Effector memory CD8-positive, alpha-beta T cell (primary cell): ENCODE results near the gene LRP6.

ENCODE experiments used
- ATAC-seq: fragments of 150-1000 bp; cut with Tn5 transposase; replicated peaks from 2 replicates; pipeline ENCODE4 v1.10.0; 2021; ENCODE audit warnings: mild to moderate bottlenecking, moderate library complexity
- DNase-seq, 3 experiments: peaks; one replicate each; pipeline ENCODE4 v3.0.0; 2021
- H3K27ac Mint-ChIP-seq, 2 donors: one replicate each; pipeline ENCODE4 v1.8.0; 2022; ENCODE audit warnings: mild to moderate bottlenecking in 2 of 2, mixed read lengths in 2 of 2, moderate library complexity in 2 of 2
- H3K27me3 Mint-ChIP-seq, 2 donors: one replicate each; pipeline ENCODE4 v1.8.0; 2022; ENCODE audit warnings: mixed read lengths in 2 of 2
- H3K36me3 Mint-ChIP-seq: one replicate; pipeline ENCODE4 v1.8.0; 2022; ENCODE audit warnings: mild to moderate bottlenecking, moderate library complexity, mixed read lengths; ENCODE audit not compliant: insufficient read depth
- H3K4me1 Mint-ChIP-seq, 2 donors: one replicate each; pipeline ENCODE4 v1.8.0; 2022; ENCODE audit warnings: low read depth in 2 of 2, mixed read lengths in 2 of 2
- H3K4me3 Mint-ChIP-seq, 2 donors: one replicate each; pipeline ENCODE4 v1.8.0; 2022; ENCODE audit warnings: mild to moderate bottlenecking in 2 of 2, mixed read lengths in 2 of 2, moderate library complexity in 2 of 2
- H3K9me3 Mint-ChIP-seq, 2 donors: one replicate each; pipeline ENCODE4 v1.8.0; 2022; ENCODE audit warnings: mixed read lengths in 2 of 2

LRP6 gene

DNA sequence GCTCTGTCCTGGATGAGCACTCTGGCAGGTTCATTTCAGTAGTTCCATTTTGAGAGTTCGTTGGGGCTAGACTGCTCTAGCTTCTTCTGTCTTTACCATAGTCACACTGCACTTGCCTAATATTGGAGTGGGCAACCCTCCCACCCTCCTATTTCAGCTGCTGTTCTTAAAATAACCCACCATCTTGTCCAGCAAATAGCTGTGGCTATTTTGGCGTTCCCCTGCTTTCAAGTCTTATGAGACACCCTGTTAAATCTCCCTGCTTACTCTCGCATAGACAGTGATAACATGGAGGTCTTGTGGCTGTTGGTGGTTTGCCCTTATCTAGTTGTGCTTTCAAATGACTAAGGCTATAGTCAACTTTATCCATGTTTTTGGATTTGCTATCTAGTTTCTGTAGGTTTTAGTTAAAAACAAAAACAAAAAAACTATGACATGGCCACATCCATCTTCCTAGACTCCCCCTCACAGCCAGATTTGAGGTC lies 65.5 kb downstream of the LRP6 start:
- H3K27me3 Mint-ChIP-seq: peaks cover 71 to 81% of the 10 kb centered on the region in 2 donors
- no peak overlapping the region for H3K27ac Mint-ChIP-seq
- H3K9me3 Mint-ChIP-seq: peaks cover 2 to 6% of the 10 kb centered on the region in 2 donors
- DNase-seq: no peak
- ATAC-seq: no peak
- no peak overlapping the region for H3K4me3 Mint-ChIP-seq
- H3K36me3 Mint-ChIP-seq: no peaks in the 10 kb centered on the region
- H3K4me1 Mint-ChIP-seq: no peaks in the 10 kb centered on the region

- ATAC-seq (no peak), DNase-seq (no peak)
- H3K27ac Mint-ChIP-seq: no peak overlapping the region
- no peaks in the 10 kb centered on the region for H3K4me1 Mint-ChIP-seq
- H3K9me3 Mint-ChIP-seq: peaks cover 2 to 7% of the 10 kb centered on the region in 2 donors
- no peaks in the 10 kb centered on the region for H3K36me3 Mint-ChIP-seq
- peaks cover 64 to 80% of the 10 kb centered on the region in 2 donors for H3K27me3 Mint-ChIP-seq
- H3K4me3 Mint-ChIP-seq: no peak overlapping the region
Observed at GRCh38 chr12:12200363-12200762, 66.5 kb downstream of the LRP6 start.

GRCh38 chr12:12198124-12198523 lies 68.7 kb downstream of the LRP6 start:
- DNase-seq (no peak), ATAC-seq (no peak)
- H3K36me3 Mint-ChIP-seq: no peaks in the 10 kb centered on the region
- no peak overlapping the region for H3K4me3 Mint-ChIP-seq
- peaks cover 2 to 7% of the 10 kb centered on the region in 2 donors for H3K9me3 Mint-ChIP-seq
- no peak overlapping the region for H3K27ac Mint-ChIP-seq
- H3K27me3 Mint-ChIP-seq: peaks cover 59 to 79% of the 10 kb centered on the region in 2 donors
- H3K4me1 Mint-ChIP-seq: no peaks in the 10 kb centered on the region

DNA sequence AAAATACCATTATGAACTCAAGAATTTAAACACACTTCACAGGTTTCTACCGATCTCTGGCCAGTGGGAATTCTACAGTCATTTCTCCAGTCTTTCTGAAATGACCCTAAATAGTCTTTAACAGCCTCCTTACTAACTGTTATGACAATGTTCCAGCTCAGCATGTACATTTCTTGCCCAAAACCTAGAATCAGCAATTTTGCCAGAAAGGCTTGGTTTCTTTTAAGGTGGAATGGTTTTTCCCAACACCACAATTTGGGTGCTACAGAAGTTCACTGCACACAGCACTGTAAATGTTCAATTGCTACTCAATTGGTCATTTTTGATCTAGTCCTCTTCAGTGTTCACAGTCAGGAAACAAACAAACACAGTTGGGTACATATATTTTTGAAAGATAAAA lies 69.7 kb downstream of the LRP6 start:
- ATAC-seq: no peak
- DNase-seq: no peak
- peaks cover 2 to 7% of the 10 kb centered on the region in 2 donors for H3K9me3 Mint-ChIP-seq
- peaks cover 59 to 79% of the 10 kb centered on the region in 2 donors for H3K27me3 Mint-ChIP-seq
- no peaks in the 10 kb centered on the region for H3K4me1 Mint-ChIP-seq
- H3K36me3 Mint-ChIP-seq: no peaks in the 10 kb centered on the region
- H3K27ac Mint-ChIP-seq: no peak overlapping the region
- H3K4me3 Mint-ChIP-seq: no peak overlapping the region

- Mint-ChIP-seq H3K27ac (no peak overlapping the region), H3K27me3 (peaks cover 57 to 75% of the 10 kb centered on the region in 2 donors), H3K4me1 (no peaks in the 10 kb centered on the region), H3K36me3 (no peaks in the 10 kb centered on the region), H3K4me3 (no peak overlapping the region), H3K9me3 (peaks cover 2 to 7% of the 10 kb centered on the region in 2 donors)
- no peak for ATAC-seq
- no peak for DNase-seq
Observed at GRCh38 chr12:12195516-12195915, 71.3 kb downstream of the LRP6 start.

DNA sequence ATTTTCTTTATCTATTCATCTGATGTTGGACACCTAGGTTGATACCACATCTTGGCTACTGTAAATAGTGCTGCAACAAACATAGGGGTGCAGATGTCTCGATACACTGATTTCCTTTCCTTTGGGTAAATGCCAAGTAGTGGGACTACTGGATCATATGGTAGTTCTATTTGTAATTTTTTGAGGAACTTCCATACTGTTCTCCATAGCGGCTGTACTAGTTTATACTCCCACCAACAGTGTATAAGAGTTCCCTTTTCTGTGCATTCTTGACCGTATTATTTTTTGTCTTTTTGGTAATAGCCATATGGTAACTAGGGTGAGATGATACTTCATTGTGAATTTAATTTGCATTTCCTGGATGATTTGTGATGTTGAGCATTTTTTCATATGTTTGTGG lies 71.8 kb downstream of the LRP6 start:
- DNase-seq (no peak), ATAC-seq (no peak)
- Mint-ChIP-seq H3K36me3 (no peaks in the 10 kb centered on the region), H3K27me3 (peaks cover 57 to 75% of the 10 kb centered on the region in 2 donors), H3K9me3 (peaks cover 2 to 7% of the 10 kb centered on the region in 2 donors), H3K27ac (no peak overlapping the region), H3K4me1 (no peaks in the 10 kb centered on the region), H3K4me3 (no peak overlapping the region)

- Mint-ChIP-seq H3K9me3 (peaks cover 2 to 7% of the 10 kb centered on the region in 2 donors), H3K36me3 (no peaks in the 10 kb centered on the region), H3K27ac (no peak overlapping the region), H3K4me1 (no peaks in the 10 kb centered on the region), H3K4me3 (no peak overlapping the region), H3K27me3 (peaks cover 59 to 76% of the 10 kb centered on the region in 2 donors)
- DNase-seq (no peak), ATAC-seq (no peak)
Observed at GRCh38 chr12:12194206-12194605, 72.6 kb downstream of the LRP6 start.

GRCh38 chr12:12191008-12191407 lies 75.8 kb downstream of the LRP6 start:
- Mint-ChIP-seq H3K4me3 (no peak overlapping the region), H3K36me3 (no peaks in the 10 kb centered on the region), H3K27me3 (peaks cover 58 to 79% of the 10 kb centered on the region in 2 donors), H3K4me1 (no peaks in the 10 kb centered on the region), H3K9me3 (no peaks in the 10 kb centered on the region), H3K27ac (no peak overlapping the region)
- ATAC-seq (no peak), DNase-seq (no peak)

DNA sequence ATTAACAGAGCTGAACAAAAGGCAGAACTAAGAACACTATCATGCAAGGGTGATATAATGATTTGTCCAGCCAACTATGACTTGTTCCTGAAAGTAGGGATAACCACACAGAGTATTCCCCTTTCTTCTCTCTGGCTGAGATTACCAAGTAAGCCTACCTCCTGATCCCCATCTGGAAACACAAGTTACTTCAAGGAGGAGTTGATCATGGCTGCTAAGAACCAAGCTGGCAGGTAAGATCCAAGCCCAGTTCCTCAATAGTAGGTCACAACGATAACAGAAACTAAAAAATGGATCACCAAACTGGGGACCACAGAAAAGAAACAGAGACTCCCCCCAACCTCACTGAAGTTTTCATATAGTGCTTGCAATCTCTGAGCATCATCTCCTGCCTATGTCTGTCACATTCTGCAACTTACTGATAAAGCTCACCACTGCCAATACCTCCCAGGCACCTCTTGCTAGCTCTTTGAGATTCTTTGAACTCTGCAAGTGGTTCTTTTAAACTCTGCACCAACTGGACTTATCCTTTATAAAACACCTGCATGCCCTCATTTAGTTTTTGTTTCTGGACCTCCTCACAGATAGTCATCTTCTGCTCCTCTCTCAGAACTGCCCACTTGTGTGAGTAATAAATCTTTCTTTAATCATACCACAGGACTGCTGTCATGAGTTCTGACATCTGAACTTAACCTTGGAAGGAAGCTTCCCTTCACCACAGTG lies 76.6 kb downstream of the LRP6 start:
- ATAC-seq: no peak
- Mint-ChIP-seq H3K9me3 (no peaks in the 10 kb centered on the region), H3K4me1 (no peaks in the 10 kb centered on the region), H3K4me3 (no peak overlapping the region), H3K27me3 (peaks cover 61 to 75% of the 10 kb centered on the region in 2 donors), H3K27ac (no peak overlapping the region), H3K36me3 (no peaks in the 10 kb centered on the region)
- DNase-seq: no peak

GRCh38 chr12:12185414-12185813 lies 81.4 kb downstream of the LRP6 start:
- ATAC-seq (no peak), DNase-seq (no peak)
- Mint-ChIP-seq H3K36me3 (no peaks in the 10 kb centered on the region), H3K9me3 (no peaks in the 10 kb centered on the region), H3K27me3 (peaks cover 65 to 75% of the 10 kb centered on the region in 2 donors), H3K4me1 (no peaks in the 10 kb centered on the region), H3K27ac (no peak overlapping the region), H3K4me3 (no peak overlapping the region)

- no peaks in the 10 kb centered on the region for H3K36me3 Mint-ChIP-seq
- H3K27ac Mint-ChIP-seq: no peak overlapping the region
- ATAC-seq: no peak
- no peak for DNase-seq
- H3K27me3 Mint-ChIP-seq: peaks cover 62 to 74% of the 10 kb centered on the region in 2 donors
- H3K4me3 Mint-ChIP-seq: no peak overlapping the region
- H3K4me1 Mint-ChIP-seq: no peaks in the 10 kb centered on the region
- H3K9me3 Mint-ChIP-seq: no peaks in the 10 kb centered on the region
Observed at GRCh38 chr12:12182703-12183365, 84.0 kb downstream of the LRP6 start.

- H3K4me1 Mint-ChIP-seq: no peaks in the 10 kb centered on the region
- peaks cover 71 to 76% of the 10 kb centered on the region in 2 donors for H3K27me3 Mint-ChIP-seq
Observed at GRCh38 chr12:12181511-12181910, 85.3 kb downstream of the LRP6 start.

GRCh38 chr12:12180575-12180974 lies 86.3 kb downstream of the LRP6 start:
- ATAC-seq: no peak
- Mint-ChIP-seq H3K27me3 (peaks cover 75 to 79% of the 10 kb centered on the region in 2 donors), H3K36me3 (no peaks in the 10 kb centered on the region), H3K4me3 (no peak overlapping the region), H3K27ac (no peak overlapping the region), H3K9me3 (no peaks in the 10 kb centered on the region), H3K4me1 (no peaks in the 10 kb centered on the region)
- no peak for DNase-seq

More at GRCh38 chr12:12181511-12181910, 85.3 kb downstream of the LRP6 start:
- Mint-ChIP-seq H3K4me3 (no peak overlapping the region), H3K36me3 (no peaks in the 10 kb centered on the region), H3K9me3 (no peaks in the 10 kb centered on the region), H3K27ac (no peak overlapping the region)
- DNase-seq (no peak), ATAC-seq (no peak)

DNA sequence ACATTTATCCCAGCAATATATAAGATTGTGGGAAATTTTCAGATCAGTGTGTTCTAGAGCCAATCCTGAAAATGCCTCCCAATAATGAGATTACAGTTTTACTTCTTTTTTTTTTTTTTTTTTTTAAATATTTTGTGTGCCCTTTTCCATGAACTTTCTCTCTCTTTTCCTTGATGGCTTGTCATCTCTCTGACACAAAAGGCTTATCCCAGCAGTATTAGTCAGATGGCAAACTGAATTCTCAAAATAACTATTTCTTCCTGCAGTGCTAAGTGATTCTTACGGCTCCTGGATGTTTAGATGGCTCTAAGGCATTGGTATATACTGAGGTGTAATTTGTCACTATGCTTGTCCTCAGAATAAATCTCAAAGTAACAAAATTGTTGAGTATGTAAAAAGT lies 86.7 kb downstream of the LRP6 start:
- Mint-ChIP-seq H3K27me3 (peaks cover 70 to 79% of the 10 kb centered on the region in 2 donors), H3K4me1 (no peaks in the 10 kb centered on the region)
- no peak for DNase-seq

More for the DNA sequence above, 86.7 kb downstream of the LRP6 start:
- ATAC-seq: no peak
- H3K27ac Mint-ChIP-seq: no peak overlapping the region
- H3K36me3 Mint-ChIP-seq: no peaks in the 10 kb centered on the region
- H3K9me3 Mint-ChIP-seq: no peaks in the 10 kb centered on the region
- no peak overlapping the region for H3K4me3 Mint-ChIP-seq
